ENCODE measurements around the gene BCAR3.

Gene BCAR3

DNA sequence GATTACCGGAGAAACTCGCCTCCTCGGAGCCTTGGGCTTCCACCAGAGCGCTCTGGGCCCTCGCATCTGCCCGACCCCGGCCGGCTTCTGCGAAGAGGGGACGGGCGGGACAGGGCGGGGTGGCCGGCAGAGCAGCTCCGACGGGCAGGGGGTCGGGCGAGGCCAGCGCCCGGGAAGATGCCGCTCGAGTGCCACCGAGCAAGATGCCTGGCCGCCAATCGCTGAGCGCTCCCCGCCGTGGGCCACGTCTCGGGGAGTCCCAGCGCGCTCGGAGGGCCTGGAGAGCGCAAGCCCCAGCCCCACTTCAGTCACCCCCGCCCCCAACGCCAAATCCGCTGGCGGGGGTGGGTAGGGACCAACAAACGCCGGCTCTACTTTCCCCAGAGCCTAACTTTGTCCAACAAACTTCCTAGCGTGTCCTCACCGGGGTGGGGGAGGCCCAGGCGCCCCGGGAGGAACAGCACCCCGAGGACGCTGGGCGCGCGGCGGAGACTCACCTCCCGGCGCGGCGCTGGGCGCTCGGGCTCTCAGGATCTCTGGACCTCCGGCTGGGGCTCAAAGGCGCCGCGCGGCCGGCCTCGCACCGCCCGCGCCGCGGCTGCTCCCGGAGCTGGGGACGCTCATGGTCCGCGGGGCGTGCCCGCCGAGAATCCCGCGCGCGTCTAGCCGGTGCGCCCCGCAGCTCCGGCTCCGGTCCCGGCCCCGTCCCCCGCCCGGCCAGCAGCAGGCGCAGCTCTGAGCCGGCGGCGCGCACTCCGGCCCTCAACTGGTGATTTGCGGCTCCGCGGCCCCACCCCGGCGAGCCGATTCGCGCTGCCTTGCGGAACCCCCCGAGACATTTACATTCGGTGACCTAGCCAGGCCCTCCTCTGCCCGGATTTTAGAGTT lies at the start of gene BCAR3:
Gene BCAR3, minus strand, starts transcription at position 737 of the 888 bp plus-strand sequence. CDS start 6,907 bp downstream, outside the sequence.
- peak; percentile 86 for DNase-seq

DNA sequence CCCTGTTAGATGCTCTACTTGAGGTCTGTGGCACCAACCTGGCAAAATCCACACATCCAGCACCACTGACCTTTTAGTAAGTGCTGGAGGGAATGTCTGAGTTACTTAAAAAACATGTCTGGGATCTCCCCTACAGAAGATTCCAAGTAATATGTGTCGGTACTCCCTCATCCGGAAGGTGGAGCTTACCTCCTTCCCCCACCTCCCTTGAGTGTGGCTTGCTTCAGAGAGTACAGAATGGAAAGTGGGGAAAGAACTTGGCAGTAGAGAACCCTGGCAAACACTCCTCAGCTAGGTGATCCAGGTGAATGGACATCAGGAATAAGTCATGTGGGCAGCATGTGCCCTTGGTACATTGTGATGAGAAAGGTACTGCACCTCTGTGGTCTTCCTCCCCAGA lies 49.0 kb upstream of the BCAR3 start:
- peak; percentile 72 for DNase-seq

DNA sequence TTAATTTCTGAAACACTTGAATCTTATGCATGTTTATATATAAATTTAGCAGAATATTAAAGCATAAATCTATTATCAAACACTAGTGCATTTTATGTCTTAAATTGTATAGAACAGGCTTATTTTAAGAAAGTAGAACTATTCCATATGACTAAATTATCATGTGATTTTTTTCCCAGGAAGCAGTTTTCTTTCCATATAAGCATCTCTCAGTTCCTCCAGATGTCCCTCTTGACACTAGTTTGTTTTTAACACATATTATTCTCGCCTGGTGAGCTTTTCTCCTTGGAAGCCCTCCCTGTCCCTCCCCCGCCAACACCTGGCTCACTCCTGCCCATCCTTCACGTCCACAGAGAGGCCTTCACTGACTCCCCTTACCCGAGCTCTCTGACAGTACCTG lies 48.3 kb upstream of the BCAR3 start:
- DNase-seq = no peak

DNA sequence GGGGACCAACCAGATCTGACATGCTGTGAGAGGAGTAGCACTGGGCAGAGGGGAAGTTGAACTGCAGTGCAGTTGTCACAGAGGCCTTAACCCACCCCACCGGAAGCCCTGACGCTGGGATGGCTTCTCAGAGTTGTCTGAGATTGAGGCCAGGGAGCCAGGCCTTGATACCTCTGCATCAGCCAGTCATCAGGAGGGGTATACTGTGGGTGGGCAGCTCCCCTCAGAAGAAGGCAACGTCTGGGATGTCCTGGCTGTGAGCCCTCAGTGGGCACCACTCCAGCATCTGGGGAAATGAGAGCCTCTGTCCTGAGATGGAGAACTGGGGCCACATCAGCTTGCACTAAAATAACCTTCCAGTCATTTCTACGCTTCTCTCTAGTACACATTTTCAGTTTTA lies 47.9 kb upstream of the BCAR3 start:
- DNase-seq = no peak

DNA sequence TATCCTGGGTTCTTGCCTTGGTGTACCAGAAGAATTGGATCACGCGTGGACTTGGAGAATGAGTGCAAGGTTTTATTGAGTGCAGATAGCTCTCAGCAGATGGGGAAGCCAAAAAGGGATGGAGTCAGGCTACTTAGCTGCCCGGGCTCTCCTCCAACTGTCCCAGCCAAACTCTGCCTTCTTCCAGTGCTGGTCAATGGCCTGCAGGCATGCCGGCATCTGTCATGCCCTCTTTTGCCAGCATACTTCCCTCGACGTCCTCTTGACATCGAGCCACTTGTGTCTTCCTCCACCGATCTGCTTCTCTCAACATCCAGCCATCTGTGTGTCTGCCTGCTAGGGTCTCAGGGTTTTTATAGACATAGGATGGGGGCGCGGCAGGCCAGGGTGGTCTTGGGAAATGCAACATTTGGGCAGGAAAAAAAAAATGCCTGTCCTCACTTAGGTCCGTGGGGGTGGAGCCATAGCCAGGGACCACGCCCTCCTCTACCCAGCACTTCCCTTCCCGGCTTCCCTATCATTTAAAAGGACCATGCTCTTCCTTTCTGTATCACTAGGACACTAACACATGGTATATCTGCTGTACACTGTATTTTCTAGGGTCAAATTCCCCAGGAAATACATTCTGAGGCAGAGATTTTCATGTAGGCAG lies 47.0 kb upstream of the BCAR3 start:
- DNase-seq = no peak

DNA sequence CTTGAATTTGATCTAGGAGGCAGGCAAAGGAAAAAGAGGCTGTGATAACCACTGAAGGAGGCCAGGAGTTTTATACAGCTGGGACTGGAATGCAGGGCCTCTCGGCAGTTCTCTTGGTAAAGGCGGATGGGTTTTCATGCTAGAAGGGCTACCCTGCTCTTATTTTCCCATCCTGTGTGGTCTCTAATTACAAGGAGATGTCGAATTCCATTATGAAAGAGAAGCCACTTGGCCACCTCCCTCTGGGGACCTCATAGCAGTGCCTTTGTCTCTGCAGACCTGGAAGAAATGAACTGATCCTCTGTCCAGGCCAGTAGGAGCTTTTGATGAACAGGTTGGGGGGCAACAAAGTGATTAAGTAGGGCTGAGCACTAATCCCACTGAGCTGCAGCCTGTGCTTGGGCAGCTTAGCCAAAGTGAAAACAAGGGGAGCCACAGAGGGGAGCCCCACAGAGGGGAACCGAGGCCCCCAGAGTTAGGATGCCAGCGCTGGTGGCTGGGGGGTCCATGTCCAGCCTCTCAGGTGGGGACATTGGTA lies 42.2 kb upstream of the BCAR3 start:
- DNase-seq = no peak

DNA sequence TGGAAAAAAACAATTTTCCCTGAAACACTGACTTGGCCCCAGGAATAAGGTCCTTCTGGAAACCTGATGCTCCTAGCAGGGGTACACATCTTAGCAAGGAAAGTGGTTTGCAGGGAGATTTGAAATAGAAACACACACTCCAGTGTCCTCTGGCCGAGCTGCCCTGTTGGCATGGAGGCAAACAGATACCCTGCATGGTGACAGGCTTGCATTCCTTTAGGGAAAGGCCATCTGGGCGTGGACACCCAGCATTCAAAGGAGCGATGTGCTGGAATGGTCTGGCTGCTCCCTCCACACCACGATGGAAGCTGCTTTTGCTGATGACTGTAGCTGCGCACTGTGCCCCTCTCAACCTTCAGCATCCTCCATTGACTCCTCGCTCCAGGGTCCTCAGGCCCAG lies 41.5 kb upstream of the BCAR3 start:
- DNase-seq = no peak

DNA sequence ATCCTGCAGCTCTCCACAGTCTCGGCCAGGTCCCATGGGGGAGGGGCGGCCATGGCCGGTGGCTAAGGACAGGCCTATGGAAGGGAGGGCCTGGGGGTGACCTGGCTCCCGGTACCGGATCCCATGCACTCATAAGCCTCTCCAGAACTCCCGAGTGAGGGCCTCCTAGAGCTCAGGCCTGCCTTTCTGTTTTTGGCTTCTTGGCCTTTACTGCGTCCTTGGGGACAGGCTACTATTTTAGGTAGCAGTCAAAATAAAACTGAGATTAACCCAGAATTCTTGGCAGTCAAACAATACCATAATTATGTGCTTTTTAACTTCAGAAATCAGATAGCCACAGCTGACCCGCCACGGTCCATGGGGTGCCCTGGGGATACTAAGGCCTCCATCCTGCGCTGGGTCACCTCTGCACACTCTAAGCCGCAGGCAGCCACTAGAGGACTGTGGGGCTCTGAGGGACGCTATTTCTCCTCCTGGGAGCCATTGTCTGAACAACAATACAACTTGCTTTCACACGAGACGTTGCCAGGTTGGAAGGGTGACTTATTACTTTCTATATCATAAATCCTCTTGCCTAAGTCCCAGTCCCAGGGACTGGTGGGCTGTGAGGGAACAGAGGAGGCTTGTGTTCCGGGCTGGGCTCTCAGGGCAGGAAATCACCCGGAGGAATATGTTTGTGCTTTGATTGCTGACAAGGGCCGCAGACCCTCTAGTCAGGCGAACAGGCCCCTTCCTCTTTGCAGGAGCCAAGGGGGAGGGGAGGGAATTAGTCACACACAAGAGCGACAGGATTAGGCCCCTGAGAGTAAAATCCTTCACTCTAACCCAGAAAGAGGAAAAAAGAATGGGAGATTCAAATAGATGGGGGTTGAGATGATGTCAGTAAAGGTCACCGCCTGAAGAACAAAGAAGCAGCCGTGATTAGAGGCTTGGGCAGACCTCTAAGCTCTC lies 40.7 kb upstream of the BCAR3 start:
- no peak for DNase-seq

DNA sequence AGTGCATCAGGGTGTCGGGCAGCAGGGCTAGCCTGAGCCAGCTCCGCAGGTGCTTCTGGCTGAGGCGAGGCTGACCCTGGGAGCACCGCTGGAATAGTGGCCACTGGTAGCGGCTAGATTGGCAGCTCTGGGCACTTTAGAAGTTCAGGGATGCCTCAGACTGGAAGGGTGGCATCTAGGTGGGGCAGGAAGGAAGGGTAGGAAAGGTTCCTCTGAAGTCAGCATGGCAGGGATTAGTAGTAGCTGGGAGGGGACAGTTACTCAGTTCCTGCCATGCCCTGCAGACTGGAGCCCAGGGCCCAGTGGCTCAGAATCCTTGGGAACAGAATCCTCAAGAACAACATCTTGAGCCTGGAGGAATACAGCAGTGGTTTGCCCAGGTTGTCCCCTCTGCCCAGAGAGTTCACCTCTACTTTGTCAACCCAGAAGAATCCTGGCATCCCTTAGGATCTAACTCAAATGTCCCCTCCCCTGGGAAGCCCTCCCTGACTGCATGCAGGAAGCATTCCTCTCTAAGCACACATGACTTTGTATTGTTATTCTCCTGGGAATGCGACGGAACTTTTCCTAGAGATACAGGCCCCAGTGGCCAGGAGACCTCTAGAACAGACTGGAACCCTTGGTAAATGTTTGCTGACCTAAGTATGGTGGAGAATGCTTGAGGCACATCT lies 39.5 kb upstream of the BCAR3 start:
- no peak for DNase-seq

DNA sequence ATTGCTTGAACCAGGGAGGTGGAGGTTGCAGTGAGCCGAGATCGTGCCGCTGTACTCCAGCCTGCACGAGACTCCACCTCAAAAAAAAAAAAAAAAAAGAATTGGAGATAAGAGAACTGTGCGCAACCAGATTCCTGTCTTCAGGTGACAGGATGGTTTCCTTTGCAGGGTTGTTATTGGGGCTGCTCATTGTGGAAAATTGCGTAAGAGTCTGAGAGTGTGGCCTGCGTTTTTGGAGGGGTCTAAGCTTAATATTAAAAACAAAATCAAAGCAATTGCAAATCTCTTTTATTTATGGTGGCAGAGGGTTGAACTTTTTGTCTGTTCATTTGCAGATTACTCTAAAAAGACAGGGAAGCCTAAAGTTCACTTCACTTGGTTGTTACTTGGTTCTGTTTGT lies 36.0 kb upstream of the BCAR3 start:
- no peak for DNase-seq

DNA sequence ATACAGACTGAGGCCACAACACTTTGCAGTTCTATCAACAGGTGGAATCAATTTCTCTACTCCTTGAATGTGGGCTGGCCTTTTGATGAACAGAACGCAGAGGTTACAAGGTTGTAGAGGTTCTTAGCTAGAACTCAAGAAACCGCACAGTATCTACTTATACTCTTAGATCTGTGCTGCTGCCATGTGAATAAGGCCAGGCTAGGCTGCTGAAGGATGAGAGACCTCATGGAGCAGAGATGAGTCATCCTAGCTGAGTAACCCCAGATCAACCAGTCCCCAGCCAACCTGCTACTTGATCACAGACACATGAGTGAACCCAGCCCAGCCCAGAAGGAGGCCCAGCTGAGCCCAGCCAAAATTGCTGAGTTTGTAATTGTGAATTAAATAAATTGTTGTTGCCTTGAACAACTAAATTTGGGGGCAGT lies 35.3 kb upstream of the BCAR3 start:
- DNase-seq = peak; percentile 39

DNA sequence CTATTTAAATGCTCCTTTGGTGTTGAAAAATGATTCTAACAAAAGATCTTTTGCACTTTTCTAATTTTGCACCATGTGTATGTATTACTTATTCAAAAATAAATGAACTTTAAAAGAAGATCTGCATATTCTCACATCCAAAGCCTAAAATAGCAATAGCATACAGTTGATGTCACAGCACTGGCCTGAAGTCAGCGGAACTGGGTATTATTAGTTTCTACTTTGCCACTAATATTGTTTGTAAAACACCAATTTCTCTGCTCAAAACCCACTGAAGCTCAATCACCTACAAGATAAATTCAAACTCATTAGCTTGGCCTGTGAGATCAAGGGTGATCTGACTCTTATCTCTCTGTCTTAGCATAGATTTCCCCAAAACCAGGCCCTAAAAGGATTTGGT lies 34.5 kb upstream of the BCAR3 start:
- DNase-seq = no peak

DNA sequence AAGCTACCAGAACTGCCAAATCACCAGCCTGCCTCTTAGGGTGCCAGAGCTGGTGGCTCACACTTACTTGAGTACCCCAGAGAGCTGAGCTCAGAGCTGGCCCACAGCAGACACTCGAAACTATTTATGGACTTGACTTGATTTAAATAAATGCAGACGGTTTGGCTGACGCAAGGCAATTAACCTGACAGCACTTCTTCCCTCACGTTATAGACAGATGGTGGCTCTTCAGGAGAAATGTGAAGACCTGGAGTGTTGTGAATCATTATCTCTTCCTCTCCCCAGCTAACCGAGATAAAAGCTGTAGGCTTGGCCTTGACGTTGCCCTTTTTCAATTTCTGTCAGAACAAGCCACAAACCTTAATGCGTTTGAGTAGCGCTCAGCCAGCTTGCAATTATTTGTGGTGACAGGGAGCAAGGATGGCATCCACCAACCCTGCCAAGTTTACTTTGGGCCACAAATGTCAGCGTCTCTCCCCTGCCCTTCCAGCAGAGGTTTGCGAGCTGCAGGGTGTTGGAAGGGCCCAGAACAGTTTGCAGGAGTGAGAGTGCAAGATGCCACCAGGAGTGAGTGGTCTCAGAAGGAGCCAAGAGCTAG lies 34.0 kb upstream of the BCAR3 start:
- no peak for DNase-seq

DNA sequence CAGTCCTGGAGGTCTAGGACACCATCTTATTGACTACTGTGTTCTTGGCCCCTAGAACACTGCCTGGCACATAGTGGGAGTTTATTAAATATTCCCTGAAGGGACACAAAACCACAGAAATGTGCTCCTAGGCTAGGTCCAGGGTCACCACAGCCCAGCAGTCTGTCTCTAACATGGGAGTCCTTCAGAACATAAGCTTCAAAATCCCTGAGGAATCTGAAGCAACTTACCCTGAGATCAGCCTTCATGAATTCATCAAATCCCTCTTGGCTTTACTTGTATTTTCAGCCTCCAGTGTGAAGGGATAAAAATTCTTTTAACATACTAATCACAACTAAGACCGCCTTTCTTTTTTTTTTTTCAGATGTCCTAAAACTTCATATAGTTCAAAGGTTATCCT lies 32.7 kb upstream of the BCAR3 start:
- DNase-seq = no peak

DNA sequence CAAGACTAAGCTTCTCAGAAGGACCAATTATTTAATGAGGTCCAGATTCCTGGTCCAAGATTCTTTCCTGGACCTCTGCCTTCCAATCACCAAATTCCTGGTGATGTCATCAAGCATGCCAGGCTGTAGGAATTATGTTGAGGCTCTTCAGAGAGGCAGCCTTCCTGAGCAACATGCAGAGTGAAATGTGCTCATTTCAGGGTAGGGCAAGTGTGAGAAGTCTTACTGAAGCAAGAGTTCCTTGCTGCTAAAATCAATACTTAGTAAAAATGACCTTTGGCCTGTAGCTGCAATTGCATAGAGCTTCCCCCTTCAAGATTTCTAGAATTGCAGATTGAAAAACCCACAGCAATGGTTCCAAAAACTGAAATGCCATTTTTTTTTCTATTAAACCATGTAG lies 31.7 kb upstream of the BCAR3 start:
- DNase-seq = no peak

DNA sequence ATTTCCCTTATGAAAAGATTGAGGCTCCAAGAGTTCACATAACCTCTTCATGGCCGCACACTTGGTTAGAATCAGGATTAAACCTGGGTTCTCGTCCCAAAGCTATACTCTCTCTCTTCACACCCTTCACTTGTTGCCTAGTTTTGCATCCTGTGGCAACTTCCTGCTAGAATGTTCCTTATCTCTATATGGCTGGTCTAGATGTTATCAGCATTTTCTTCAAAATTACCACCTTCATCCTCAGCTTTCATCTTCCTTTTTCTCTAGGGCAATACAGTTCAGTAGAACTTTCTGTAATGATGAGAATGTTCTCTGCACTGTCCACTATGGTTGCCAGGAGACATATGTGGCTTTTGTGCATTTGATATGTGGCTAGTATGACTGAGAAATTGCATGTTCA lies 31.1 kb upstream of the BCAR3 start:
- no peak for DNase-seq

DNA sequence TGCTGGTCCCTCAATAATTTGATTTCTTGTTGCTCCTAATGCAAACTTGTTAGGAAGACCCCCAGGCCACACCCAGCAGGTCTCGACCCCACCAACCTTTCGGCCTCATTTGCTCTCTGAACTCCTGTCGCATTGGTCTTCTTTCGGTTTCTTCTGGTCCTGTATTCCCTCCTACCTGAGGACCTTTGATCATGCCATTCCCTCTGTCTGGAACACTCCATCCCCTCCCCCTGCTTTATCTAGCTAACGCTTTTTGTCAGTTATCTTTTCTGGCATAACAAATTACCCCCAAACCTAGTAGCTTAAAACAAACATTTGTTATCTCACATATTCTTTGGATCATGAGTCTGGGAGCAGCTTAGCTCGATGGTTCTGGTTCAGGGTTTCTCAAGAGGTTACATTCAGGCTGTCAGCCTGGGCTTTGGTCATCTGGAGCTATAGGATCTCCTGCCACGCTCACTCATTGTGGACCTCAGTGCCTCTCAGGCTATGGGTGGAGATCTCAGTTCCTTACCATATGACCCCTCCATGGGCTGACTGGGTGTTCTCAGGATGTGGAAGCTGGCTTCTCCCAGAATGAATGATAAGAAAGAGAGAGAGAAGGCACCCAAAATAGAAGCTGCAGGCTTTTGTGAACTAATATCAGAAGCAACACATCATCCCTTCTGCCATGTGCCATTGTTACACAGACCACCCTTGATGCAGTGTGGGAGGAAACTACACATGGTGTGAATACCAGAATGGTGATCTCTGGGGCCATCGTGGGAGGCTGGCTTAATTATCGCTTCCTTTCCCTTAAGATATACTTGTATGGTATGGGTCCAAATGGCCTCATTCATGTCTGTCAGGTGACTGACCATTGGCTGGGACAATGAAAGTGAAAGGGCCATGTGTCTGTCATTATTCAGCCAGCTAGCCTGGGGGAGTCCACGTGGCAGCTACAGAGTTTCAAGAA lies 29.1 kb upstream of the BCAR3 start:
- DNase-seq = peak; percentile 46

DNA sequence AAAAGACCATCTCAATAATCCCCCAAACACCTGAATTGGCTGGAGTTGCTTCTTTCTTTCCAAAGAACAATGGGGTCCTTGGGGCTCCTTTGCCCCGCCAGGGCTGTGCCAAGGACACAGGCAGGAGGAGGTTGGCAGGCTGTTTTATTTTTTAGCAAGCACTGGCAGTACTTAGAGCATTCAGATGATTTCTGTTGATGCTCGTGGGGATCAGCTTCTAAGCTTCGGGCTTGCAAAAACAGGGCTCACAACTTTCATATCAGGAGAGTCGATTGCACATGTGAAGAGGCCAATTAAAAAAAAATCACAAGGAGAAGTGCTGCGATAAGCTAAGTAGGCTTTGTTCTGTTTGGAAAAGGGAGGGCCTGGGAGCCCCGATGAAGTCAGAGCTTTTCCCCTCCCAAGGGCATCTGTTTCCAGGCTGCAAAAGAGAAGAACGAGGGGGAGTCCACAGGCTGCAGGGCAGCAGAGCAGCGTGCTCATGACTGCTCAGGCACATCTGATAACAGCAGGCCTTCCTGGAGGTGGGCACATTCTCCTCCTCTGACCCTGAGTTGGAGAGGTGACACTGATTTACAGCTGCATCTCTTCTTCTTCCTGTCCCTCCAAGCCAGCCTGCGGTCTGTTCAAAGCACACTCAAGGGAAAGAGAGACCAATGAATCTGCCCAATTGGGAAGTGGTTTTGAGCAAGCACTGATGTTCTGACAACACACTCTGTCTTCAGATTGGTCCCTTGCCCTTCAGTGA lies 27.3 kb upstream of the BCAR3 start:
- DNase-seq = no peak

DNA sequence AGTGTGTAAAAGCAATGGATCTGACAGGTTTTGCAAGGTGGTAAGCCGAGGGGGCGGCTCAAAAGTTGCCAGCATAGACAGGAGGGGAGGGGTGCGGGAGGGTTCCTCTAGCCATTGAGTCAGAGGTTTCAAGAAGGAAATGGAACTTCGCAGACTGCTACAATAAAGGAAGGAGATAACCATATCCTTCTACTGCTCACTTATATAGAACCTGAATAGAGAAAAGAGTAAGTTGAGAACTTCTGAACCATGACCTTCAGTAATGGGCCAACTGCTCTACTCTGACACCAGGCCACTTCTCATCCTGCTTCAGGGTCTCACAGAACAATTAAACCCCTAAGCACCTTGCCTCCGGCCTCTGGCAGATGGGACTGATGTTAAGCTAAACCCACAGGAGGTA lies 26.3 kb upstream of the BCAR3 start:
- no peak for DNase-seq

DNA sequence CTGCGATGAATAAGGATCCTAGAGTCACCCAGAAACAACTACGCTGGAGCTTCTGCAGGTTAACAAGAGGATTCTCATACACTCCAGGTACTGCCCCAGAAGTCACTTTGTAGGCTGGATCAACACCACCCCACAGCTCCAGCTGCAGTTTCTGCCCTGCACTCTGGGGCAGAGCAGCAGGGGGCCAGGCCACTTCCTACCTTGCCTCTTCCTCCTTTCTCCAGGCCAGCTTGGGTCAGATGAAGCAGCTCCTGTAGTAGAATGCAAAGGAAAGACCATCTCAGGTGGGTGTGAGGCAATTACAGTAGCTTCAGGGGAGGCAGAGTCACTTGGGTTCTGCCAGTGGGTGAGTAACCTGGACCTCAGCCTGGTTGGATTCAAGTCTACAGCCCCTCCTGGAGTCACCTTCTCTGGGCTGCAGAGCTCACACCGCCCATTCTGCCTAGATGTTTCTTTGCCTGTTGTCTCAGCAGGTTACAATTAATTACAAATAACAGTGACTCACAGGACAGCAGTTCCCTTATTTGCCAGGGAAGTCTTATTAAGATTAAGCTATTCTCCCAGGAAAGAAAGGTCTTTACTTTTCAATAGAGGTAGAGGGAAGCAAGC lies 24.4 kb upstream of the BCAR3 start:
- no peak for DNase-seq
